ENCODE results near the gene TPPP. TPM values are rescaled to one million over a fixed set of nuclear protein-coding genes. Genes with fewer than 3 reads are reported as not detected.

TPPP gene
- total RNA-seq, 1 experiment from 2014 or later = 3.9 TPM

- ChIA-PET CTCF (no interaction called here), POLR2A (no interaction called here), RAD21 (ENCODE audit: low non-redundant PET in 1 of 2, low total read pairs in 2 of 2, uncharacterized antibody in 2 of 2, unreplicated experiment in 2 of 2) (no interaction called here)
- Histone ChIP-seq H3K9me3 (ENCODE audit: control insufficient read depth in 1 of 2, insufficient read depth in 1 of 2, low read depth in 1 of 2, low read length in 2 of 2) (no peaks in the 10 kb centered on the region), H3K27ac (ENCODE audit: low read depth, low read length) (no peak overlapping the region), H3K36me3 (ENCODE audit: control insufficient read depth in 1 of 2, insufficient read depth in 2 of 2, low read length in 2 of 2) (peaks cover 29 to 42% of the 10 kb centered on the region in 2 experiments), H3K79me2 (ENCODE audit: insufficient read depth, low read length) (peaks cover 3% of the 10 kb centered on the region; the same call in 1 of the 2 replicates), H2AFZ (ENCODE audit: low read depth, low read length, poor library complexity, severe bottlenecking) (no peak overlapping the region), H3K4me3 (replicated peaks in 1 of 2; ENCODE audit: low read depth in 1 of 2, low read length in 2 of 2) (no peak overlapping the region), H3K4me1 (ENCODE audit: control insufficient read depth in 1 of 2, insufficient read depth in 2 of 2, low read length in 2 of 2) (no peaks in the 10 kb centered on the region), H3K4me2 (ENCODE audit: low read length) (no peak overlapping the region), H4K20me1 (ENCODE audit: insufficient read depth) (no peaks in the 10 kb centered on the region), H3K27me3 (ENCODE audit: insufficient read depth, low read length) (no peaks in the 10 kb centered on the region), H3K9ac (ENCODE audit: low read length) (no peak overlapping the region), H3K9me2 (ENCODE audit: insufficient read depth) (no peaks in the 10 kb centered on the region)
- no TSS peak for BruUV-seq (replicated peaks)
- DNase-seq (ENCODE audit: low read depth, low spot score) = no peak
- no peak for TF ChIP-seq CEBPB (IDR thresholded peaks at IDR 0.05; ENCODE audit: low read depth)
- no peak for TF ChIP-seq EGR1 (IDR thresholded peaks at IDR 0.05; ENCODE audit: low read depth)
- no peak for TF ChIP-seq SP1 (IDR thresholded peaks at IDR 0.05; ENCODE audit: low read depth)
- TF ChIP-seq ELF1 (IDR thresholded peaks at IDR 0.05; ENCODE audit: borderline replicate concordance, low read depth) = no peak
- no peak for TF ChIP-seq CBX3 (IDR thresholded peaks at IDR 0.05; ENCODE audit: low read depth)
- no peak for TF ChIP-seq YY1 (IDR thresholded peaks at IDR 0.05; ENCODE audit: extremely low read depth, insufficient replicate concordance, low read depth, low read length)
- no peak for TF ChIP-seq POLR2AphosphoS5 (IDR thresholded peaks at IDR 0.05; ENCODE audit: low read depth, low read length)
- no peak for TF ChIP-seq SRF (IDR thresholded peaks at IDR 0.05; ENCODE audit: low read depth)
- TF ChIP-seq ZNF274 (IDR thresholded peaks at IDR 0.05; ENCODE audit: low read depth, low read length) = no peak
- no peak for TF ChIP-seq JUND (IDR thresholded peaks at IDR 0.05)
- no peak for TF ChIP-seq EZH2 (IDR thresholded peaks at IDR 0.05)
- ATAC-seq = no peak
- intact Hi-C loops (cut with micrococcal nuclease) = no loop called here
These were observed 55.3 kb downstream of the TPPP start for GRCh38 chr5:637581-638450.

- no peaks in the 10 kb centered on the region for H3K9me2 ChIP-seq (ENCODE audit: insufficient read depth)
- H3K4me3 ChIP-seq (replicated peaks in 1 of 2; ENCODE audit: low read depth in 1 of 2, low read length in 2 of 2) = no peak overlapping the region
- RAD21 ChIA-PET (ENCODE audit: low non-redundant PET in 1 of 2, low total read pairs in 2 of 2, uncharacterized antibody in 2 of 2, unreplicated experiment in 2 of 2) = no interaction called here
- no peak overlapping the region for H3K9ac ChIP-seq (ENCODE audit: low read length)
- DNase-seq (ENCODE audit: low read depth, low spot score) (no peak), ATAC-seq (no peak)
- POLR2A ChIA-PET = no interaction called here
- intact Hi-C loops (cut with micrococcal nuclease) = no loop called here
- peaks cover 29 to 42% of the 10 kb centered on the region in 2 experiments for H3K36me3 ChIP-seq (ENCODE audit: control insufficient read depth in 1 of 2, insufficient read depth in 2 of 2, low read length in 2 of 2)
- TF ChIP-seq ELF1 (IDR thresholded peaks at IDR 0.05; ENCODE audit: borderline replicate concordance, low read depth) = no peak
- TF ChIP-seq ATF3 (IDR thresholded peaks at IDR 0.05) = no peak
- TF ChIP-seq FOSL1 (IDR thresholded peaks at IDR 0.05; ENCODE audit: low read depth) = no peak
- TF ChIP-seq EZH2 (IDR thresholded peaks at IDR 0.05) = no peak
- no peak for TF ChIP-seq MAX (IDR thresholded peaks at IDR 0.05)
- TF ChIP-seq EGR1 (IDR thresholded peaks at IDR 0.05; ENCODE audit: low read depth) = no peak
- no peak for TF ChIP-seq POLR2A (IDR thresholded peaks at IDR 0.05; ENCODE audit: borderline replicate concordance, extremely low read depth, insufficient read depth, insufficient read length)
- no peak for TF ChIP-seq JUND (IDR thresholded peaks at IDR 0.05)
- no peak for TF ChIP-seq CEBPB (IDR thresholded peaks at IDR 0.05; ENCODE audit: low read depth)
- no peak for TF ChIP-seq POLR2AphosphoS5 (IDR thresholded peaks at IDR 0.05; ENCODE audit: low read depth, low read length)
- TF ChIP-seq EZH2phosphoT487 (IDR thresholded peaks at IDR 0.05; ENCODE audit: borderline replicate concordance) = no peak
- TF ChIP-seq SRF (IDR thresholded peaks at IDR 0.05; ENCODE audit: low read depth) = no peak
- TF ChIP-seq RAD21 (IDR thresholded peaks at IDR 0.05; ENCODE audit: low read depth) = no peak
- no peak for TF ChIP-seq YY1 (IDR thresholded peaks at IDR 0.05; ENCODE audit: extremely low read depth, insufficient replicate concordance, low read depth, low read length)
- TF ChIP-seq ZFX (IDR thresholded peaks at IDR 0.05) = no peak
- no peak for TF ChIP-seq SIN3A (IDR thresholded peaks at IDR 0.05; ENCODE audit: low read depth)
- H3K27me3 ChIP-seq (ENCODE audit: insufficient read depth, low read length) = no peaks in the 10 kb centered on the region
- H3K9me3 ChIP-seq (ENCODE audit: control insufficient read depth in 1 of 2, insufficient read depth in 1 of 2, low read depth in 1 of 2, low read length in 2 of 2) = no peaks in the 10 kb centered on the region
- CTCF ChIA-PET = no interaction called here
- no peak overlapping the region for H2AFZ ChIP-seq (ENCODE audit: low read depth, low read length, poor library complexity, severe bottlenecking)
- H4K20me1 ChIP-seq (ENCODE audit: insufficient read depth) = no peaks in the 10 kb centered on the region
- no peaks in the 10 kb centered on the region for H3K4me1 ChIP-seq (ENCODE audit: control insufficient read depth in 1 of 2, insufficient read depth in 2 of 2, low read length in 2 of 2)
- H3K27ac ChIP-seq (ENCODE audit: low read depth, low read length) = no peak overlapping the region
- no TSS peak for BruUV-seq (replicated peaks)
- peaks cover 3% of the 10 kb centered on the region; the same call in 1 of the 2 replicates for H3K79me2 ChIP-seq (ENCODE audit: insufficient read depth, low read length)
- no peak overlapping the region for H3K4me2 ChIP-seq (ENCODE audit: low read length)
These were observed 56.2 kb downstream of the TPPP start for GRCh38 chr5:636951-637350.
